ENCODE measurements around the gene VPS37B.

Gene VPS37B

GRCh38 chr12:122825773-122826724 is 69.9 kb downstream of the VPS37B start:
- DNase-seq (ENCODE audit: low read depth, low spot score), result no peak
- H3K27ac ChIP-seq, result no peak overlapping the region

GRCh38 chr12:122823429-122823828 is 72.5 kb downstream of the VPS37B start:
- H3K27ac ChIP-seq, result no peak overlapping the region
- DNase-seq (ENCODE audit: low read depth, low spot score), result no peak

- H3K27ac ChIP-seq, result no peak overlapping the region
- no peak for DNase-seq (ENCODE audit: low read depth, low spot score)
Observed at GRCh38 chr12:122820838-122821271, 75.1 kb downstream of the VPS37B start.

GRCh38 chr12:122820138-122820537 is 75.8 kb downstream of the VPS37B start:
- H3K27ac ChIP-seq, result no peak overlapping the region
- DNase-seq (ENCODE audit: low read depth, low spot score), result no peak

DNA sequence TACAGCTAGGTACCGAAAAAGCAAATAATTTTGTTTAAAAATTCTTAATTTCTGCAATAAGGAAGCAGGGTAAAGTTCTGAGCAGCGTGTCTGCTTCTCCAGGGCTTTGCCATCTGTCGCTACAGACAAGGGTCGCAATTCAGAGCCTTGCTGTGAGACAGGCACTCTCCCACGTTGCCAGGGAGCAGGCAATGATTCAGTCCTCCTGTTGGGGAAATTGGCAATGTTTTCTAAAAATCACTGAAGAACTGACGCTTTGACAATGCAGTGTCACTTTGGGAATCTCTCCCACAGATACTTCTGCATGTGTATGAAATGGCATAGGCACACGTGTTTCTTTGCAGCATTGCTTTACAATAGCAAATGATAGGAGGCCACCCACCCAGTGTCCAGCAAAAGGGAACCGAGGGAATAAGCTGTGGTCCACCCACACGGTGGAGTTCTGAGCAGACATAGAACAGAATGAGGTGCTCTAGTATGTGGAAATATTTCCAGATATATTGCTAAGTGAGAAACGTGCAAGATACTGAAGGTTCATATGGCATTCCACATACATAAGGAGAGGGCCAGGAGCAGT is 76.6 kb downstream of the VPS37B start:
- no peak overlapping the region for H3K27ac ChIP-seq
- DNase-seq (ENCODE audit: low read depth, low spot score), result no peak
